ENCODE data around the gene E2F1. TPM values are rescaled to one million over a fixed set of nuclear protein-coding genes. Genes with fewer than 3 reads are reported as not detected.

The E2F1 gene
- total and polyA plus RNA-seq, 2 of the 4 experiments (the other 2 are of a cell fraction): 10.9 to 14.0 TPM

DNA sequence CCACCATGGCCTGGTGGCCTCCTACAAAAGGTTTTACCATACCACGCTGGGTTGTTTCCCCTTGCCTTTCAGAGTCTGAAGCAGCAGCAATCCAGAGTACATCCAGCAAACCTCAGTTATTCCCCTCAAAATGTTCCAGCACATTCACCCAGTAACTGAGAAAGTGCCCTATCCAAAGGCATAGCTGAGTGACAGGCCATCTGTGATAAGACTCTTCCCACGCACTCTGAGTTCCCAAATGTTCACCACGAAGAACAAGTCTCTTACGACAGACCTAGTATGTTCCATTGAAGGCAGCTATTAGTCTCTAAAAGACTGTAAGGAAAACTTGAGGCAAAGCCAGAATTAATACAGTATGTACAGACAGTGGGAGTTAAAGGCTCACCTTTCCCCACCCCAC lies 55.7 kb downstream of the E2F1 start:
- no TSS peak for BruUV-seq (replicated peaks)

More for the DNA sequence above, 55.7 kb downstream of the E2F1 start:
- Histone ChIP-seq H3K9ac (ENCODE audit: low read depth, low read length) (no peak overlapping the region), H3K36me3 (ENCODE audit: control insufficient read depth, insufficient read depth, low read length) (peaks cover 48% of the 10 kb centered on the region), H3K18ac (ENCODE audit: low read depth, low read length) (no peak overlapping the region), H3K4ac (ENCODE audit: low read depth, low read length) (no peak overlapping the region), H2BK20ac (ENCODE audit: low read depth, low read length) (no peak overlapping the region), H3K27ac (ENCODE audit: insufficient read depth, low read length) (no peak overlapping the region), H4K91ac (ENCODE audit: insufficient read depth, low read depth, low read length) (no peak overlapping the region), H2BK120ac (ENCODE audit: low read depth, low read length) (no peak overlapping the region), H3K4me3 (ENCODE audit: insufficient read depth, low read depth, low read length) (no peak overlapping the region), H4K8ac (ENCODE audit: low read depth in 2 of 2, low read length in 2 of 2) (no peak overlapping the region), H2BK5ac (ENCODE audit: low read depth, low read length, poor library complexity, severe bottlenecking) (no peak overlapping the region), H2BK15ac (ENCODE audit: low read depth, low read length) (no peak overlapping the region), H3K56ac (ENCODE audit: extremely low read depth, insufficient read depth, low read length) (no peak overlapping the region), H4K5ac (ENCODE audit: low read depth, low read length) (no peak overlapping the region), H3K9me3 (ENCODE audit: control insufficient read depth, insufficient read depth, low read length) (no peaks in the 10 kb centered on the region), H3K14ac (replicated peaks; ENCODE audit: low read depth, low read length) (no peak overlapping the region), H3K4me2 (ENCODE audit: low read depth, low read length) (no peak overlapping the region), H3K79me1 (ENCODE audit: low read depth in 1 of 2, low read length in 2 of 2) (no peaks in the 10 kb centered on the region; a peak in 1 of 4 replicates), H3K27me3 (ENCODE audit: control insufficient read depth, insufficient read depth, low read length) (no peaks in the 10 kb centered on the region), H4K20me1 (ENCODE audit: insufficient read depth, low read length) (no peaks in the 10 kb centered on the region), H2AK5ac (ENCODE audit: low read depth, low read length) (no peak overlapping the region), H2AK9ac (replicated peaks; ENCODE audit: low read depth, low read length, poor library complexity) (no peak overlapping the region), H2AFZ (replicated peaks; ENCODE audit: low read length, poor library complexity) (no peak overlapping the region), H3K4me1 (ENCODE audit: control insufficient read depth, insufficient read depth, low read length) (no peaks in the 10 kb centered on the region), H3K9me1 (ENCODE audit: insufficient read depth, low read length) (peaks cover 12% of the 10 kb centered on the region; the same call in 1 of the 2 replicates), H3K23ac (ENCODE audit: low read depth, low read length) (no peak overlapping the region)
- 89% methylated on average over 1 of the region's 4 CpGs; no CpG with 5 or more reads in 1 of the 2 experiments for WGBS, 2 experiments (ENCODE audit: extremely low coverage in 2 of 2, insufficient read length in 1 of 2)
- in situ Hi-C loops (cut with MboI; ENCODE audit: low sequenced_read_pairs) (no loop called here), dilution Hi-C loops (cut with HindIII; ENCODE audit: low sequenced_read_pairs, unreplicated experiment) (no loop called here), intact Hi-C loops (cut with micrococcal nuclease) (no loop called here)
- CTCF ChIA-PET: no interaction called here
- POLR2A ChIA-PET (ENCODE audit: unreplicated experiment): no interaction called here
- DNase-seq: no peak
- ATAC-seq (ENCODE audit: low read depth): no peak
- TF ChIP-seq RCOR1 (IDR thresholded peaks at IDR 0.05; ENCODE audit: insufficient replicate concordance, low read length) (no peak), CEBPB (IDR thresholded peaks at IDR 0.05; ENCODE audit: low read depth, low read length) (no peak), POLR2A (IDR thresholded peaks at IDR 0.05; ENCODE audit: low read depth, low read length) (no peak), BHLHE40 (IDR thresholded peaks at IDR 0.05; ENCODE audit: low read depth, low read length) (no peak), CHD1 (IDR thresholded peaks at IDR 0.05; ENCODE audit: low read depth, low read length) (no peak)
- TF ChIP-seq, protein P1, sequence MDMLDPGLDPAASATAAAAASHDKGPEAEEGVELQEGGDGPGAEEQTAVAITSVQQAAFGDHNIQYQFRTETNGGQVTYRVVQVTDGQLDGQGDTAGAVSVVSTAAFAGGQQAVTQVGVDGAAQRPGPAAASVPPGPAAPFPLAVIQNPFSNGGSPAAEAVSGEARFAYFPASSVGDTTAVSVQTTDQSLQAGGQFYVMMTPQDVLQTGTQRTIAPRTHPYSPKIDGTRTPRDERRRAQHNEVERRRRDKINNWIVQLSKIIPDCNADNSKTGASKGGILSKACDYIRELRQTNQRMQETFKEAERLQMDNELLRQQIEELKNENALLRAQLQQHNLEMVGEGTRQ (IDR thresholded peaks at IDR 0.05; ENCODE audit: low read depth, low read length): no peak
